ENCODE data around the gene SRSF8.
"Not testable (repeated sequence)": the region's sequence is repeated elsewhere in the genome, so short reads cannot be mapped to it uniquely, and the experiment has no call there.

The SRSF8 gene

GRCh38 chr11:95098826-95099225 lies 32.1 kb downstream of the SRSF8 start:
- DNase-seq, result no peak

DNA sequence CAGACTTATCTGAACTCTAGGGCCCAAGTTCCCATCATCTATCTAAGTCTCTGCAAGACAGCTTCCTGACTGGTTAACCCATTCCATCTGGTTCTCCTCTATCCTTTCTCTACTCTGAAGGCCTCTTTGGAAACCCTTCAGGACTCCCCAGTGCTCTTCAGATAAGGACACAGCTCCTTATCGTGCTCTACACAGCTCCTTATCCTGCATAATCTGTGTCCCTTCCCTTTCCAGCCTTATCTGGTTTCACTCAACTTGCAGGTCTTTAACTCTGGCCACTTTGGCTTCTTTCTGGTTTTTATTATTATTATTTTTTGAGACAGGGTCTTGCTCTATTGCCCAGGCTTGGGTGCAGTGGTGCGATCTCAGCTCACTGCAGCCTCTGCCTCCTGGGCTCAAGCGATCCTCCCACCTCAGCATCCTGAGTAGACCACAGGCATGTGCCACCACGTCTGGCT lies 33.5 kb downstream of the SRSF8 start:
- DNase-seq, result no peak

- no peak for DNase-seq
These were observed 34.3 kb downstream of the SRSF8 start for GRCh38 chr11:95100856-95101507.

- DNase-seq, result no peak
These were observed 35.2 kb downstream of the SRSF8 start for GRCh38 chr11:95101935-95102334.

GRCh38 chr11:95102733-95103132 lies 36.0 kb downstream of the SRSF8 start:
- no peak for DNase-seq

GRCh38 chr11:95103701-95104100 lies 37.0 kb downstream of the SRSF8 start:
- no peak for DNase-seq

DNA sequence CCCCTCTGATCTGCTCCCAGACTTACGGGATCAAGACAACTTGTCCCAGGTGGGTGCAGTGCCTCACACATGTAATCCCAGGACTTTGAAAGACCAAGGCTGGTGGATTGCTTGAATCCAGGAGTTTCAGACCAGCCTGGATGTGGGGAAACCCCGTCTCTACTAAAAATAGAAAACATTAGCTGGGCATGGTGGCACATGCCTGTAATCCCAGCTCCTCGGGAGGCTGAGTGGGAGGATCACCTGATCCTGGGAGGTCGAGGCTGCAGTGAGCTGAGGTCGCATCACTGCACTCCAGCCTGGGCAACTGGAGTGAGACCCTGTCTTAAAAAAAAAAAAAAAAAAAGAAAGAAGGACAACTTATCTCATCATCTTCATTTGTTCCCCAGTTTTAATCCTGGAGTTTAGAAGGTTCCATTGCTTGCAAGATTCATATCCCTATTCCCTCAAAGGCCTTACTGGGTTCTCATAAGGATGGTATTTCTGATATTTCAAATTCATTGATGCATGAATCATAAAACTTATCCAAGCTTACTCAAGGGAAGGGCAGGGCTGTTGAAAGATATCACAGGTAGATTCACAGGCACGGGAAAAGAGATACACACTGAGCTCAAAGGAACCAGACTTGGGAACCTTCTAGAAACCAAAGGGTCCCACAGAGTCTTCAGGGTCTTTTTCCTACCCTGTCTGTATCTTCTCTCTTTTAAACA lies 37.6 kb downstream of the SRSF8 start:
- DNase-seq, result no peak

- DNase-seq, result no peak
These were observed 38.1 kb downstream of the SRSF8 start for GRCh38 chr11:95104856-95105255.

- DNase-seq, result no peak
These were observed 41.5 kb downstream of the SRSF8 start for GRCh38 chr11:95108159-95108611.

GRCh38 chr11:95108671-95109551 lies 42.2 kb downstream of the SRSF8 start:
- DNase-seq, result no peak

GRCh38 chr11:95111471-95111870 lies 44.8 kb downstream of the SRSF8 start:
- DNase-seq, result not testable (repeated sequence)

DNA sequence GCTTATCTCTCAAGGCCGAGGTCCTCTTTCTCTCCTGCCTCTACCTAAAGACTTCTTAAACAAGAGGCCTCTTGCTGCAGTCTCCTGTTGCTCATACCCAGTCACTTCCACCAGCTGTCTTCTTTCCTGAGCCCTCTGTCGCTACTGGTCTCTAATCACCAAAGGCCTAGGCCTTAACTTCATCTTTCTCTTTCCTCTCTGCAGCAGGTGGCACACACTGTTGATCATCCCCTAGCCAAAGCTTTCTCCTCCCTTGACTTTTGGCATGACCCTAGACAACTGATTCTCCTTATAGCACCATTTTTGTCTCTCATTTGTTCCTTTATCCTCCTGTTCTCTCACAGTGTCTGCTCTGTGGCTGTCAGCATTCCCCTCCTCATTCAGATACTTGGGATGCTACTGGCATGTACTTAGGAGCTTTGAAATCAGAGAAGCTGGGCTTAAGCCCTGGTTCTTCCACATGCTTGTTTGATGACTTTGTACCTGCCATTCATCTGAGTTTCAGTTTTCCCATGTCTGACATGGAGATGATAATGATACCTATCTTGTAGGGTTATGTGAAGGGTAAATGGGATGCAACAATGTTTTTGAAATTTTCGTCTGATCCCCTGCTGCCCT lies 45.3 kb downstream of the SRSF8 start:
- no peak for DNase-seq

DNA sequence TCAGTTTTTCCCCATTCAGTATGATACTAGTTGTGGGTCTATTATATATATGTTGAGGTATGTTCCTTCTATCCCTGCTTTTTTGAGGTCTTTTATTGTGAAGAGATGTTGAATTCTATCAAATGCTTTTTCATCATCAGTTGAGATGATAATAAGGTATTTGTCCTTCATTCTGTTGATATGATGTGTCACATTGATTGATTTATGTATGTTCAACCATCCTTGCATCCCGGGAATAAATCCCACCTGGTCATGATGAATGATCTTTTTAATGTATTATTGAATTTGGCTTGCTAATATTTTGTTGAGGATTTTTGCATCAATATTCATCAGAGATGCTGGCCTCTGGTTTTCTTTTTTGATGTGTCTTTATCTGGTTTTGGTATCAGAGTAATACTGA lies 48.9 kb downstream of the SRSF8 start:
- DNase-seq, result no peak

DNA sequence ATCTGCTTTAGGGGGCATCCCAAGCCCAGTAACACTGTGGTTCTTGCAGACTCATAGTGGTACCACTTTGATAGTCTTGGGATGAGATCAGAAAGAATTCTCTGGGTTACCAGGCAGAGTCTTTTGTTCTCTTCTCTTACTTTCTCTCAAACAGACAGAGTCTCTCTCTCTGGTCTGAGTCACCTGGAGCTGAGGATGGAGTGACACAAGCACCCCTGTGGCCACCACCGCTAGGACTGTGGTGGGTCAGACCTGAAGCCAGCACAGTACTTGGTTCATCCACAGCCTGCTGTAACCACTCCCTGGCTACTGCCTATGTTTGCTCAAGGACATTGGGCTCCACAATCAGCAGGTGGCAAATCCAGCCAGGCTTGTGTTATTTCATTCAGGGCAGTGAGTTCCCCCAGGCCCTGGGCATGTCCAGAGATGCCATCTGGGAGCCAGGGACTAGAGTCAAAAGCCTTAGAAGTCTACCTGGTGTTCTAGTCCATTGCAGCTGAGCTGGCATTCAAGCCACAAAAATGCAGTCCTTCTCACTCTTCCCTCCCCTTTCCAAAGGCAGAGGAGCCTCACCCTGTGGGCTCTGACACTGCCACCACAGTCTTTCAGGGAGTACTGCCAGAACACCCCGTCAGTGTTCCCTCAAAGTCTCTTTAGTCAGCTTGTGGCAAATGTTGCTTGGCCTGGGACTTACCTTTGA lies 52.8 kb downstream of the SRSF8 start:
- no peak for DNase-seq
